HG02884 (cell line): ENCODE measurements around the gene MBD1.
"Not testable (repeated sequence)": the region's sequence is repeated elsewhere in the genome, so short reads cannot be mapped to it uniquely, and the experiment has no call there.

Experiments
- ATAC-seq: cut with Tn5 transposase; IDR thresholded peaks from one replicate; pipeline ENCODE4 v1.9.1; 2021; ENCODE audit warnings: mild to moderate bottlenecking, moderate library complexity; ENCODE audit not compliant: unreplicated experiment

MBD1 gene, protein sequence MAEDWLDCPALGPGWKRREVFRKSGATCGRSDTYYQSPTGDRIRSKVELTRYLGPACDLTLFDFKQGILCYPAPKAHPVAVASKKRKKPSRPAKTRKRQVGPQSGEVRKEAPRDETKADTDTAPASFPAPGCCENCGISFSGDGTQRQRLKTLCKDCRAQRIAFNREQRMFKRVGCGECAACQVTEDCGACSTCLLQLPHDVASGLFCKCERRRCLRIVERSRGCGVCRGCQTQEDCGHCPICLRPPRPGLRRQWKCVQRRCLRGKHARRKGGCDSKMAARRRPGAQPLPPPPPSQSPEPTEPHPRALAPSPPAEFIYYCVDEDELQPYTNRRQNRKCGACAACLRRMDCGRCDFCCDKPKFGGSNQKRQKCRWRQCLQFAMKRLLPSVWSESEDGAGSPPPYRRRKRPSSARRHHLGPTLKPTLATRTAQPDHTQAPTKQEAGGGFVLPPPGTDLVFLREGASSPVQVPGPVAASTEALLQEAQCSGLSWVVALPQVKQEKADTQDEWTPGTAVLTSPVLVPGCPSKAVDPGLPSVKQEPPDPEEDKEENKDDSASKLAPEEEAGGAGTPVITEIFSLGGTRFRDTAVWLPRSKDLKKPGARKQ

DNA sequence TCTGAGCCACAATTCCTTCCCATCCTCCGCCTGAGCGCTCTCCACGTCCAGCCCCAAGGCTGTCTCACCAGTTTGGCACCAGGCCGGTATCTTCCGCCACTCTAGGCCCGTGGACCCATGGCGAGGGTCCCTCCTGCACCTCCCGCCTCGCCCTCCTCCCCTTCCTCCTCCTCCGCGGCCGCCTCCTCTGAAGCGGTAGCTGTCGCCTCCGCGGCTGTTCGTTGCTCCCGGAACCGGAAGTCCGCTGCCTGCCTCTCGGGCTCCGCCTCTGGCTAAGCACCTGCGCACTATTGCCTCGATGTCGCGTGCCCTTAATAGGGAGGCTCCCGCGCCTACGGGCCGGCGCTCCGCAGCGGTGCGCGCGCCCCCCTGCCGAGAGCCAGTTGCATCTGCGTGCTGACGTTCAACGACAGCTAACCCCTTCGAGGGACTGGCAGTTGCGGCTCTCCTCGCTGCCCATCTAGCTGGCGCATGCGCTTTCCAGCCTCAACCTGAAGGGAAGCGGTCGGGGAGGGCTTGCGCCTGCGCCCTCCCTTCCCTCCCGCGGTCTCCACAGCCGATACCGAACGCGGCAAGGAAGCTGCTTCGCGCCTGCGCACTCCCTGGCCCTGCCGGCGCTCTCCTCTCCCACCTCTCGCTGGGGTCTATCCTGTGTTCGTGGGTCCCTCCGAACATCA is at the start of gene MBD1:
MBD1 (minus strand) TSS at position 229 of the 677 bp plus-strand sequence. CDS start 1,531 bp downstream, outside the sequence.
- ATAC-seq = peak; percentile 87

DNA sequence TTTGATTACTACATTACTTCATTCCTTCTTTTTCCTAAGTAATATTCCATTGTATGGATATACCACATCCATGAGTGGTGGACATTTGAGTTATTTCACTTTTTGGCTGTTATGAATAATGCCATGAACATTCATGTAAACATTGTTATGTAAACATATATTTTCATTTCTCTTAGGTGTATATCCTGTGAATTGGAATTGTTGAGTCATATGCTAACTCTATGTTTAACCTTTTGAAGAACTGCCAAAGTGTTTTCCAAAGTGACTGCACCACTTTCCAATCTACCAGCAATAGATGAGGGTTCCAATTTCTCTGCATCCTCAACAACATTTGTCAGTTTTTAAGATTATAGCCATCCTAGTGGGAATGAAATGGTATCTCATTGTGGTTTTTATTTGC is 48.9 kb upstream of the MBD1 start:
- no peak for ATAC-seq

- ATAC-seq = no peak
Measured at GRCh38 chr18:50327983-50328382, 46.7 kb upstream of the MBD1 start.

GRCh38 chr18:50320719-50321118 is 39.4 kb upstream of the MBD1 start:
- ATAC-seq = peak; percentile 66

DNA sequence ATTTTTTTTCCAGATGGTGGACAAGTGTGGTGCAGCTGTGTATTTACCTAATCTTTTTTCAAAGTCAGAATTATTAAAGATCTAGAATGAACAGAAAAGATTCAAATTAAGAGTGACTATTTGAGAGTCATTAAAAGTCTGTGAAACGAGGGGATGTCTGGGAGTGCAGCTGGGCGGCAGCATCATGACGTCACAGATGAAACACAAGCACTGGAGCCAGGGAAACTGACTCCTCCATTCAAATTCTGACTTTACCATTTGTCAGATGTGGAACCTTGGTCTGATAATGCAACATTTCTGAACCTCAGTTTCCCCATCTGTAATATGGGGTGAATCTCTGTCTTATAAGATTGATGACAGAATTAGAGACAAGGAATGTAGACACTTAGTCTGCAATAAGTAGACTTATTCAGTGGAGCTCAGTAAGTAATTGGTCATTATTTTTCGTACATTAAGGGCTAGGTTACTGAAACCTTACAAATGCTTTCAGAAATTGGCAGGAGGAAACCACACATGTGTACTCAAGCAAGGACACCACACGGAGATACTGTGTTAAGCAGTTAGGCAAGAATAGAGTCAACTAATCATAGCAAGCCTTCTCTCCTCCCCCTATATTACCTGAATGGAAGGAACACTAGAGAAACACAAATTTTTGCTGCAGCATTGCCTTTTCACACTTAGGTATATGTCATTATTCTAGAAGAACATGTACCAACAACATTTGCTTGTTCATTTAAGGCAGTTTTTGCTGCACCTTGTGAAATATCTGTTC is 34.0 kb upstream of the MBD1 start:
- peak; percentile 70 for ATAC-seq

DNA sequence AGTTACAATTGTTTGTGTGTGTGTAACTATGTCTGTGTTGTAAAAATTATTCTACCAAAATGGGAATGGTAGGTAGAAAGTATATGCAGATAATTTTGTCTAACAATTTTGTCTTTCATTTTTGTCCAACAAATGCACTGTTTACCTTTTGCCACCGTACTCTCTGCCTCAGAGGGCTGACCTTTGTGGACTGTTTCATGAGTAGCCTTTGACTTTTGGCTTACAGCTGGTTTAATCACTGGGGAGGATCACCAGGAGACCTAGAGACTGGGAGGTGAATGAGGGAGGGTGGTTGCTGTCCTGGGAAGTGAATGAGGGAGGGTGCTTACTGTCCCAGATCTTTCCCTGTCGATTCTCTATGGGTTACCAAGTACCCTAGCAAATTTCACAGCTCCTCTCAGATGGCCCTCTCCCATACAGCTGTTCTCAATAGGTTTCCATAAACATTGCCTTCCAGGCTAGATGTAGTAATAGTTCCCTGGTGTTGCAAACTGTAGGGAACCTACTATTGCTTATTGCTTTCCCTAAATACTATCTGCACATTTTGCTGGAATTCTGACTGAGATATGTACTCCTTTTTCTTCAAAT is 32.6 kb upstream of the MBD1 start:
- ATAC-seq = no peak

GRCh38 chr18:50313031-50313607 is 31.8 kb upstream of the MBD1 start:
- peak; percentile 21 for ATAC-seq

DNA sequence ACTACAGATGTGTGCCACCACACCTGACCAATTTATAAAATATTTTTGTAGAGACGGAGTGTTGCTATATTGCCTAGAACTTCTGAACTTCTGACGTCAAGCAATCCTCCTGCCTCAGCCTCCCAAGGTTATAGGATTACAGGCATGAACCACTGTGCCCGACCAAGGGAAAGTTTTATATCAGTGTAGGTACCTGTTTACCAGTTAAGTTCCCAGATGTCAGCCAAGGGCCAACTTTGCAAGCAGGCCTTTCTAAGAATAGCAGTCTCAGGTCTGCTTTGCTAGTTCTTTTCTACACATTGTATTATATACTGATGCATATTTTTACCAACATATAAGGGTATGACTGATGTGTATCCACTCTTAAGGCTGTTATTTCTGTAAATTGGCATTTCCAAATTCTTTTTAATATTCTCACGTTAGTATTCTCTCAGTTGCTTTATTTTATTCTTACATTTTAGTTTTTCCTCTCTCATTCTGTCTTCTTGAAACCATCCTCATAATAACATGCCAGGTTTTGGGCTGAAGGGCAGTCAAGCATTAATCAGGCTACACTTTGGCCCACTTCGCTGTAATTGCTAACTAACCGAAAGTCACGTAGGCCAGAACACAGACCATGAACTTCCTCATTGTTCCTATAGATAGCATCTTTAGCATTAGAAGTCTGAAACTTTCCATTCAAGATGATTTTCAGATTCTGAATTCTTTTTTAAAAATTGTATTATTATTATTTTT is 31.1 kb upstream of the MBD1 start:
- ATAC-seq = peak; percentile 71

- ATAC-seq = no peak
Measured at GRCh38 chr18:50311650-50312049, 30.3 kb upstream of the MBD1 start.

- no peak for ATAC-seq
Measured at GRCh38 chr18:50310080-50310479, 28.8 kb upstream of the MBD1 start.

DNA sequence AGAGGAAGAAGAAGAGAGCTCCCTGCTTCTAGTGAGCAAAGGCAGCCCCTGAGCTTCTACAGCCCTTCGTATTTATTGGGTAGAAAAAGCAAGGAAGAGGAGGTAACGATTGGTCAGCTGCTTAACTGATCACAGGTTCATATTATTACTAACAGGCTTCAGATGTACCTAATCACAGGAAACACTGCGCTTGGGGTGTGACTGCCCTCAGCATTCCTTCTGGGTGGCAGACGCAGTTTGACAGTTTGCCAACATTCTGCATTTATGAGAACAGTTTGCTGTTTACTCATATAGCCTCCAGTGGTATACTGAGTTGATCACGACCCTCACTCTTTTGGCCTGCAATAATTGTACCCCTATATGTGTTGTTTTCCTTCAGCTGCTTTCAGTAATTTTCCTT is 27.5 kb upstream of the MBD1 start:
- ATAC-seq = not testable (repeated sequence)

GRCh38 chr18:50307738-50308470 is 26.6 kb upstream of the MBD1 start:
- ATAC-seq = peak; percentile 89

DNA sequence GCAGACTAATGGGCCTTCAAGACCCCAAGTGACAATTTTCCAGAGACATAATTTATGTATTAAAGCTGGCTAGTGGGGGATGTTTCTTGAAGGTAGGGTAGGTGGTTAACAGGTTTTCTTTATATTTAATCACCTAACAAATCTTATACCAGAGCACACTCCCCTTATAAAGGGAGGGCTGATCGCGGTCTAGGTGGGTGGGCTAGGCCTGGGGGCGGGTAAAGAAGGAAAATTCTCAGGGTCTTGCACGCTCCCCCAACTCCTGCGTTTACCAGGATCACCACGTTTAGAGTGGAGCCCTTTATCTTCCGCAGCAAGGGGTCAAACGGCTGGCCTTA is 26.0 kb upstream of the MBD1 start:
- ATAC-seq = no peak

DNA sequence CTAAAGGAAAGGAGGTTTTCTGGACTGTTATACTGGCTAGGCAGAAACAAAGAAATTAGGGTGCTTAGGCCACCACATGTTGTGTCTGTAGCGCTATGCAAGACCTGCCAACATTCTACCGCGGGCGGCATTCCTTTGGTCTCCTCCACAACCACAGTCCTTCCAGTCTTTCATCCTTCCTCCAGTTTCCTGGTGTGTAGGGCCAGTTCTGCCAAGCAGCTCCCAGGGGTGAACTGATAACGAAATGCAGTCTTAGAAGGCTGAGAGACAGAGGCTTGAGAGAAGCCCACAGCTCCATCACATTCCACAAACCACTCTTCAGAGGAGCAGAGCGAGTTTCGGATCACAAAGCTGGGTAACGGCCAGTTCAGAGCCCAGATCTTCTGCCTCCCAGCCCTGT is 25.6 kb upstream of the MBD1 start:
- no peak for ATAC-seq

DNA sequence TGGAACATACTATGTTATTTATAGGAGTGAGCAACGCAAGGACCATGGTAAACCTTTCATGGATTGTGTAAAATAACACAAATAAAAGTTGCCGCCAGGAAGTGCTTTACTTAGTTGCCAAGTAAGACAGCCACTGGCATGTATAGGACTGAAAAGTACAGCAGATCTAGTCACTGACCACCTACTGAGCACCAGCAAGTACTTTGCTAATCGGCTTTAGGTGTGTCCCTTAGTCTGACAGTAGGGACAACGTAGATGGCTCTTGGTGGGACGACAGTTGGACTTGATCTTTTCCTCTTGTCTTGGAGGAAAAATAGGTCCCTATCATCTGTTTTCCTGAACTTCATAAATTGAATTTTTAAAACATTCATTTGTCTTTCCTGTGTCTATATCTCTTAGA is 19.8 kb upstream of the MBD1 start:
- no peak for ATAC-seq

GRCh38 chr18:50299626-50300388 is 18.5 kb upstream of the MBD1 start:
- no peak for ATAC-seq

DNA sequence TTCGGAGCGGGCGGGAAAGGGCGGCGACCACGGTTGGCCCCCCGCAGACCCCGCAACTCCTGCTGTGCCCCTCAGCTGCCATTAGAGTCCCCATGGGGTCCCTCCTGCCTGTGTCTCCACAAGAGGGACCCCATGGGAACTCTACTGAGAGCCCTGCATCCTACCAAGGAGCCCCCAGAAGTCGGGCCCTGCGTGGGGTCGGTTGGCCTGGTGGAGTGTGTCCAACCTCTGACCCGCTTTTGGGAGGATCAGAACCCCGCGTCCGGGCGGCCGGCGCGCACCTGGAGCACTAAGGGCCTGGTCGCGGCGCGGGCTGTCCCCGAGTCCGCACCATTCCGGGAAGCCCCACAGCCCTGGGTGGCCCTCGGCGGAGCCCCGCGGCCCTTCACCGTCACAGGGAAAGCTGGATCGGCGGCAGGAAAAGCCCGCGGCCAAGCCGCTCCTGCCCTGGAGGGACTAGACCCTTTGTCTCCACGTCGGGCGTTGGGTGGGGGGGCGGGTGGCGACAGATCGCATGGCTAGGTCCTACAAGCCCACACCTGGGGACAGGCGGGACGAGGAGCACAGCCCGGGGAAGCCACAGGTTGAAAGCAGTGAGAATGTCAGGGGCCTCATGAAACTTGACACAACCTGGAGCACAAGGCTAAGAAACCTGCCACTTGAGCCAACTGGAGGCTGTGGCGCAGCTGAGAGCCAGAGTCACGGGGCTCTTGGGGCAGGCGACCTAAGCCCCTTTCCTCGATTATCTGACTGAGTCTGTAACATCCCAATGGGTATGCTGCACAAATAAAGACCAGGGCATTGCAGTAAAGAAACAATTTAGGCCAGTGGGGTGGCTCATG is 17.3 kb upstream of the MBD1 start:
- peak; percentile 8 for ATAC-seq
